ENCODE data around the gene FAM171A1.

FAM171A1 gene

DNA sequence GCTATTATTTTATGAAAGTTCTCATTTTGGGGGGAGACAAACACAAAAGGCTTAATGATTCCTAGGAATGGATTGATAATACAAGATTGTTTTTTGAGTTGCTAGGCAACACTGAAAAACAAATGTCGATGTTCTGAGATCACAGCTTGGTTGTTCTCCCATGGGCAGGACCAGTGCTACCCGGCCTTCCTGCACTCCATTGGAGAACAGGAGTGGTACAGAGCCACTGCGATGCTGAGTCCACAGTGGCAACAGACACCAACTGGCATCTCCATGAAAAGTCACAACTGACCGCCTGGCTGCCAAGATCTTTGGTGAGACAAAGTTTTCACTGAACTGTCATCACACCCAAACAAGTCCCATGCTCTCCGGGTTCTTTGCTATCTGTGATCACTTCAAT lies 133.7 kb downstream of the FAM171A1 start:
- no peak for TF ChIP-seq CTCF (conservative IDR thresholded peaks at IDR 0.05; ENCODE audit: low read depth, low read length)
- H3K27ac ChIP-seq: no peak overlapping the region
- no peak overlapping the region for H2AFZ ChIP-seq (ENCODE audit: low read depth)
- H3K4me2 ChIP-seq: no peak overlapping the region
- no peaks in the 10 kb centered on the region for H4K20me1 ChIP-seq (ENCODE audit: insufficient read depth)
- no peak overlapping the region for H3K9ac ChIP-seq
- peaks cover 5% of the 10 kb centered on the region; the same call in 1 of the 2 replicates for H3K36me3 ChIP-seq (ENCODE audit: insufficient read depth)
- H3K79me2 ChIP-seq (ENCODE audit: insufficient read depth, low read depth): peaks cover 74% of the 10 kb centered on the region
- H3K27me3 ChIP-seq (ENCODE audit: insufficient read depth, low read depth): no peaks in the 10 kb centered on the region
- no peaks in the 10 kb centered on the region for H3K4me1 ChIP-seq (ENCODE audit: low read depth, poor library complexity, severe bottlenecking)
- H3K4me3 ChIP-seq (IDR thresholded peaks at IDR 0.05; ENCODE audit: insufficient read depth, low read depth, low read length): no peak overlapping the region

GRCh38 chr10:15236340-15236739 lies 134.7 kb downstream of the FAM171A1 start:
- Histone ChIP-seq H3K9ac (no peak overlapping the region), H3K27me3 (ENCODE audit: insufficient read depth, low read depth) (no peaks in the 10 kb centered on the region), H4K20me1 (ENCODE audit: insufficient read depth) (no peaks in the 10 kb centered on the region), H3K36me3 (ENCODE audit: insufficient read depth) (peaks cover 5% of the 10 kb centered on the region; the same call in 1 of the 2 replicates), H3K4me1 (ENCODE audit: low read depth, poor library complexity, severe bottlenecking) (peaks cover 2% of the 10 kb centered on the region), H3K4me3 (IDR thresholded peaks at IDR 0.05; ENCODE audit: insufficient read depth, low read depth, low read length) (no peak overlapping the region), H2AFZ (ENCODE audit: low read depth) (no peak overlapping the region), H3K79me2 (ENCODE audit: insufficient read depth, low read depth) (peaks cover 72% of the 10 kb centered on the region), H3K27ac (no peak overlapping the region), H3K4me2 (no peak overlapping the region)
- no peak for TF ChIP-seq CTCF (conservative IDR thresholded peaks at IDR 0.05; ENCODE audit: low read depth, low read length)

DNA sequence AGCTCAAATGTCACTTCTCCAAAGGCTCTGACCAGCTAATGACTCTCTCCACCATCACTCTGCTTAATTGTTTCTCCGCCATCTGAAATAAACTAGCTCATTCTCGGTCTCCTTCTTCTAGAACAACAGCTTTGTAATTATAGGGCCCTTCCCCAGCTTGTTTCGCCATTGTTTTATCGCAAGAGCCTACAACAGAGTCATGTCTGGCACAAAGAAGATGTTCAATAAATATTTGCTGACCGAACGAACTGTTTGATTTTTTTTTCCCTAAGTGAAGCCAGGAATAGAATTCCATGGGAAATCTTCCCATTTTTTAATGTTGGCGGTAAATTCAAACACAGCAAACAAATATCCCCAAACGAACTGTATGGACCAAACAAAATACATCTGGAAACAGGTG lies 138.8 kb downstream of the FAM171A1 start:
- Histone ChIP-seq H3K4me3 (IDR thresholded peaks at IDR 0.05; ENCODE audit: insufficient read depth, low read depth, low read length) (no peak overlapping the region), H3K79me2 (ENCODE audit: insufficient read depth, low read depth) (peaks cover 76% of the 10 kb centered on the region), H4K20me1 (ENCODE audit: insufficient read depth) (no peaks in the 10 kb centered on the region), H3K27me3 (ENCODE audit: insufficient read depth, low read depth) (no peaks in the 10 kb centered on the region), H3K36me3 (ENCODE audit: insufficient read depth) (no peaks in the 10 kb centered on the region), H2AFZ (ENCODE audit: low read depth) (no peak overlapping the region), H3K27ac (no peak overlapping the region), H3K4me1 (ENCODE audit: low read depth, poor library complexity, severe bottlenecking) (peaks cover 8% of the 10 kb centered on the region), H3K9ac (no peak overlapping the region), H3K4me2 (no peak overlapping the region)
- TF ChIP-seq CTCF (conservative IDR thresholded peaks at IDR 0.05; ENCODE audit: low read depth, low read length): no peak

DNA sequence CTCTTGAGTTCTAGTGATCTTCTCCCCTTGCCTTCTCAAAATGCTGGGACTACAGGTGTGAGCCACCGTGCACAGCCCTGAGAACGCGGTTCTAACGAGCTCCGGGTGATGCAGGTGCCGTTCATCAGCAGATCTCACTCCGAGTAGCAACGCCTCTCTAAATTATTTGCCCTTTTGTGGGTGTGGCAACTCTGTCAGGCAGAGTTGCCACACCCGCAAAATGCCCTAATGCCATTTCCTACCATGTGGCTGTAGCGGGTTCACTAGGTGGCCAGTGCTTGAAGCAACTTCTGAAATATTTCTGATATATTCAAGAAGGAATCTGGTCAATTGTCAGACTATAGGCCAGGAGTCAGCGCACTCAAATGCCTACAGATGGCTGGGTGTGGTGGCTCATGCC lies 139.7 kb downstream of the FAM171A1 start:
- no peak overlapping the region for H3K4me2 ChIP-seq
- no peak overlapping the region for H3K27ac ChIP-seq
- H4K20me1 ChIP-seq (ENCODE audit: insufficient read depth): no peaks in the 10 kb centered on the region
- H3K4me3 ChIP-seq (IDR thresholded peaks at IDR 0.05; ENCODE audit: insufficient read depth, low read depth, low read length): no peak overlapping the region
- H3K4me1 ChIP-seq (ENCODE audit: low read depth, poor library complexity, severe bottlenecking): peaks cover 8% of the 10 kb centered on the region
- H3K9ac ChIP-seq: no peak overlapping the region
- H3K36me3 ChIP-seq (ENCODE audit: insufficient read depth): no peaks in the 10 kb centered on the region
- H3K79me2 ChIP-seq (ENCODE audit: insufficient read depth, low read depth): peaks cover 79% of the 10 kb centered on the region
- TF ChIP-seq CTCF (conservative IDR thresholded peaks at IDR 0.05; ENCODE audit: low read depth, low read length): no peak
- H3K27me3 ChIP-seq (ENCODE audit: insufficient read depth, low read depth): no peaks in the 10 kb centered on the region
- no peak overlapping the region for H2AFZ ChIP-seq (ENCODE audit: low read depth)

All from KMS-11 (cell line).